Endothelial cell (in vitro differentiated cells): Measurements from ENCODE around the gene OTUD3. TPM values are rescaled to one million over a fixed set of nuclear protein-coding genes. Genes with fewer than 3 reads are reported as not detected.

ENCODE experiments used
- DNase-seq: peaks from one replicate; pipeline ENCODE4 v3.0.0; 2021; ENCODE audit warnings: low spot score
- H3K27ac Mint-ChIP-seq: one replicate; pipeline ENCODE4 v1.8.0; 2021; ENCODE audit warnings: mixed read lengths, inconsistent platforms; ENCODE audit not compliant: unreplicated experiment
- H3K27me3 Mint-ChIP-seq: one replicate; pipeline ENCODE4 v1.8.0; 2021; ENCODE audit warnings: mild to moderate bottlenecking, moderate library complexity, mixed read lengths, inconsistent platforms; ENCODE audit not compliant: unreplicated experiment
- H3K36me3 Mint-ChIP-seq: one replicate; pipeline ENCODE4 v1.8.0; 2021; ENCODE audit warnings: mild to moderate bottlenecking, low read depth, mixed read lengths, inconsistent platforms; ENCODE audit not compliant: unreplicated experiment
- H3K4me1 Mint-ChIP-seq: one replicate; pipeline ENCODE4 v1.8.0; 2021; ENCODE audit warnings: mild to moderate bottlenecking, mixed read lengths, inconsistent platforms; ENCODE audit not compliant: unreplicated experiment
- H3K4me3 Mint-ChIP-seq: one replicate; pipeline ENCODE4 v1.8.0; 2021; ENCODE audit warnings: mild to moderate bottlenecking, mixed read lengths, inconsistent platforms; ENCODE audit not compliant: unreplicated experiment
- H3K9me3 Mint-ChIP-seq: one replicate; pipeline ENCODE4 v1.8.0; 2021; ENCODE audit warnings: mixed read lengths, inconsistent platforms; ENCODE audit not compliant: unreplicated experiment
- total RNA-seq: library from RNA; stranded (reverse); fragmentation: NEBNext Ultra II Directional; extraction: Animal tissue kit (Norgen Biotek cat#: 25700); gene quantifications from one replicate; pipeline ENCODE4 v1.2.1, GENCODE V29; 2021; ENCODE audit not compliant: unreplicated experiment
- TF ChIP-seq, protein P1 (sequence below): fragments of 200-600 bp; sonication (generic); IDR thresholded peaks from one replicate; pipeline ENCODE4 v1.5.0; 2021; ENCODE audit warnings: antibody characterized with exemption; ENCODE audit not compliant: unreplicated experiment

OTUD3 gene
- total RNA-seq, 1 donor from 2014 or later, result 12.1 TPM

DNA sequence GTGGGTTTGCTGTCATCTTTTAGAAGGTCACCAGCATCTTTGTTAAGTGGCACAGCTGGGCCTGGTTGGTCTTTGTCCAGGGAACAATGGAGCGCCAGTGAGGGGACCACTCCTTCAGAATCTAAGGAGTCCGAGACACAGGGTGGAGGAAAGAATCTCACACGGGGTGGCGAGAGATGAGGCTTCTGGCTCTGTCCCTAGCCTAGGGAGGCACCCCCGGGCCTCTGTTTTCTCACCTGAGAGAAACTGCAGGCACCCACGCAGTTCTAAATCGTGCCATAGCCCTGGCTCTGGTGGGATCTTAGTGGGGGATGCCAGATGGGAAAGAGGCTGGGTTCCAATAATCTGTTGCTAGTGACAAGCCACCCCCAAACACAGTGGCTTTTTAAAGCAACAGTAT lies 52.1 kb downstream of the OTUD3 start:
- DNase-seq, result no peak
- no peak overlapping the region for H3K4me3 Mint-ChIP-seq
- no peak overlapping the region for H3K27ac Mint-ChIP-seq
- H3K9me3 Mint-ChIP-seq, result peaks cover 22% of the 10 kb centered on the region
- peaks cover 6% of the 10 kb centered on the region for H3K36me3 Mint-ChIP-seq
- TF ChIP-seq, protein P1, sequence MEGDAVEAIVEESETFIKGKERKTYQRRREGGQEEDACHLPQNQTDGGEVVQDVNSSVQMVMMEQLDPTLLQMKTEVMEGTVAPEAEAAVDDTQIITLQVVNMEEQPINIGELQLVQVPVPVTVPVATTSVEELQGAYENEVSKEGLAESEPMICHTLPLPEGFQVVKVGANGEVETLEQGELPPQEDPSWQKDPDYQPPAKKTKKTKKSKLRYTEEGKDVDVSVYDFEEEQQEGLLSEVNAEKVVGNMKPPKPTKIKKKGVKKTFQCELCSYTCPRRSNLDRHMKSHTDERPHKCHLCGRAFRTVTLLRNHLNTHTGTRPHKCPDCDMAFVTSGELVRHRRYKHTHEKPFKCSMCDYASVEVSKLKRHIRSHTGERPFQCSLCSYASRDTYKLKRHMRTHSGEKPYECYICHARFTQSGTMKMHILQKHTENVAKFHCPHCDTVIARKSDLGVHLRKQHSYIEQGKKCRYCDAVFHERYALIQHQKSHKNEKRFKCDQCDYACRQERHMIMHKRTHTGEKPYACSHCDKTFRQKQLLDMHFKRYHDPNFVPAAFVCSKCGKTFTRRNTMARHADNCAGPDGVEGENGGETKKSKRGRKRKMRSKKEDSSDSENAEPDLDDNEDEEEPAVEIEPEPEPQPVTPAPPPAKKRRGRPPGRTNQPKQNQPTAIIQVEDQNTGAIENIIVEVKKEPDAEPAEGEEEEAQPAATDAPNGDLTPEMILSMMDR, result no peak
- peaks cover 6% of the 10 kb centered on the region for H3K27me3 Mint-ChIP-seq
- H3K4me1 Mint-ChIP-seq, result peaks cover 7% of the 10 kb centered on the region

DNA sequence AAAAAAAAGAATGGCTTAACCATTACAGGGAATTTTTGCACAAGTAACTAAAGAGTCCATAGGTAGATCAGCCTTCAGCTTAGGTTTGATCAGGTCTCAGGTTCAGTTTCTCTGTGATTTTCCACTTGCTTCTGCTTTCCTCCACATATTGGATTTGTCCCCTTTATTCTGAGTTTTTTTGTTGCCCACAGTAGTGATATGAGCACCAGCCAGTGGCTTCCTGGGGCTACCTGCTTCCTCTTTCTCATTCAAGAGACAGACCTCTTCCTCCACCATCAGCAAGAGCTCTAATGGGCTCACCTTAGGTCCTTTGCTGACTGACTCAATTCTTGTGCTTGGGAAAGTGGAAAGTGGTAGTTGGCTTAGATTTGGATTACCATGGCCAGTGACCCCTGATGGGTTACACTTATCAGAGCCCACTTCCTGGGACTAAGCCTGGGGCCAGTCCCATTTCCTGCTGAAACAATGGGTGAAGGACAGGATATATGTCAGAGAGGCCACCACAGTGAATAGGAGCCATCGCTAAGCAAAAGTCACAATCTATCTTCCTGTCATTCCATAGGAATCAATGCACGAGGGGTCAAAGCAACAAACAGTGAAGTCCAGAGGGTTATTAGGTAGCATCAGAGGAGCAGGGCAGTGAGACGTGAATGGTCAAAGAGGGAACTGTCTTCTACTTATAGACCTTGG lies 54.0 kb downstream of the OTUD3 start:
- TF ChIP-seq, protein P1, result no peak
- Mint-ChIP-seq H3K4me1 (peaks cover 7% of the 10 kb centered on the region), H3K9me3 (peaks cover 18% of the 10 kb centered on the region), H3K27ac (no peak overlapping the region), H3K36me3 (peaks cover 6% of the 10 kb centered on the region), H3K27me3 (peaks cover 6% of the 10 kb centered on the region), H3K4me3 (no peak overlapping the region)
- DNase-seq, result no peak

DNA sequence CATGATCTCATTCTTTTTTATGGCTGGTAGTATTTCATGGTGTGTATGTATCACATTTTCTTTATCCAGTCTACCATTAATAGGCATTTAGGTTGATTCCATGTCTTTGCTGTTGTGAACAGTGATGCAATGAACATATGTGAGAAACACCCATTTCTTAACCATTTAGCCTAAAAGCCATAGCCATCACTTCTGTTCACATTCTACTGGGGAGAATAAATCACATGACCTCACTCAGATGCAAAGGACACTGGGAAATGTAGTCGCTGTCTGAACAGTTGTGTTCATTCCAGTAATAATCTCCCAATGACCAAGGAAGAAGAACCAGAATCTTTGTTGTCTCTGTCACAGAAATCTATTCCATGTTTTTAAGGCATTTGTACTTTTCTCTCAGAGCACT lies 56.3 kb downstream of the OTUD3 start:
- Mint-ChIP-seq H3K36me3 (no peaks in the 10 kb centered on the region), H3K27me3 (peaks cover 5% of the 10 kb centered on the region), H3K4me1 (peaks cover 7% of the 10 kb centered on the region), H3K9me3 (no peaks in the 10 kb centered on the region), H3K4me3 (no peak overlapping the region), H3K27ac (no peak overlapping the region)
- TF ChIP-seq, protein P1, result no peak
- DNase-seq, result no peak

- Mint-ChIP-seq H3K27ac (no peak overlapping the region), H3K27me3 (peaks cover 5% of the 10 kb centered on the region), H3K9me3 (no peaks in the 10 kb centered on the region), H3K4me3 (no peak overlapping the region), H3K36me3 (no peaks in the 10 kb centered on the region), H3K4me1 (peaks cover 7% of the 10 kb centered on the region)
- TF ChIP-seq, protein P1, result no peak
- DNase-seq, result no peak
Measured at GRCh38 chr1:19940486-19941205, 58.5 kb downstream of the OTUD3 start.

DNA sequence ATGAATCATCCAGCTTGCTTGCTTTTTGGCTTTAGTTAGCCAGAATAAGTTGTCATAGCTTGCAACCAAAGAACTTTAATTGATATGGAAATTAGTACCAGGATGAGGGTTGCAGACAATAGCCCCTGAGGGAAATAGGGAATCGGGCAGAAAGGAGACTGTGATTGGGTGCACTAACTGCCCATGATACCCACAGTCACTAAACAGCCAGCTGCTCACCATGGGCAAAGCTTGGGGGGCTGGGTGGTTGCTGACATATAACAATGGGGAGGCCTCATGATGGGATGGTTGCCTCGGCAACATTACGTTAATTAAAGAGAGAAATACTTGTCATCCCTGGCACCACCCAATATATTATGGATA lies 59.0 kb downstream of the OTUD3 start:
- H3K27me3 Mint-ChIP-seq, result peaks cover 5% of the 10 kb centered on the region
- H3K36me3 Mint-ChIP-seq, result no peaks in the 10 kb centered on the region
- no peaks in the 10 kb centered on the region for H3K9me3 Mint-ChIP-seq
- H3K4me1 Mint-ChIP-seq, result peaks cover 4% of the 10 kb centered on the region
- DNase-seq, result no peak
- TF ChIP-seq, protein P1, result no peak
- no peak overlapping the region for H3K27ac Mint-ChIP-seq
- no peak overlapping the region for H3K4me3 Mint-ChIP-seq
